ENCODE data around the gene MIR17HG.
A peak's percentile ranks its signal among the peaks of the same experiment; 100 is the strongest.
"Not testable (repeated sequence)": the region's sequence is repeated elsewhere in the genome, so short reads cannot be mapped to it uniquely, and the experiment has no call there.

MIR17HG gene

GRCh38 chr13:91347996-91348905 lies 764 bp downstream of the MIR17HG start:
- peak; percentile 76 for DNase-seq

- peak; percentile 94 for DNase-seq
Observed at GRCh38 chr13:91348906-91349435, 1.5 kb downstream of the MIR17HG start.

GRCh38 chr13:91349992-91350911 lies 2.8 kb downstream of the MIR17HG start:
- DNase-seq: no peak

GRCh38 chr13:91351123-91351522 lies 3.6 kb downstream of the MIR17HG start:
- no peak for DNase-seq

- no peak for DNase-seq
Observed at GRCh38 chr13:91351980-91352379, 4.5 kb downstream of the MIR17HG start.

GRCh38 chr13:91352891-91353290 lies 5.4 kb downstream of the MIR17HG start:
- DNase-seq: not testable (repeated sequence)

- no peak for DNase-seq
Observed at GRCh38 chr13:91353494-91353893, 6.0 kb downstream of the MIR17HG start.

GRCh38 chr13:91355099-91355825 lies 7.8 kb downstream of the MIR17HG start:
- no peak for DNase-seq

GRCh38 chr13:91355826-91356710 lies 8.6 kb downstream of the MIR17HG start:
- DNase-seq: no peak

GRCh38 chr13:91356919-91357612 lies 9.6 kb downstream of the MIR17HG start:
- DNase-seq: no peak

- no peak for DNase-seq
Observed at GRCh38 chr13:91357613-91358386, 10.3 kb downstream of the MIR17HG start.

- no peak for DNase-seq
Observed at GRCh38 chr13:91358387-91358782, 10.9 kb downstream of the MIR17HG start.

GRCh38 chr13:91359111-91359510 lies 11.6 kb downstream of the MIR17HG start:
- no peak for DNase-seq

- no peak for DNase-seq
Observed at GRCh38 chr13:91359631-91360030, 12.1 kb downstream of the MIR17HG start.

GRCh38 chr13:91360246-91360751 lies 12.8 kb downstream of the MIR17HG start:
- DNase-seq: no peak

GRCh38 chr13:91361755-91362271 lies 14.3 kb downstream of the MIR17HG start:
- DNase-seq: no peak

- DNase-seq: no peak
Observed at GRCh38 chr13:91362908-91363307, 15.4 kb downstream of the MIR17HG start.

GRCh38 chr13:91368101-91368500 lies 20.6 kb downstream of the MIR17HG start:
- DNase-seq: no peak

- no peak for DNase-seq
Observed at GRCh38 chr13:91368676-91369440, 21.4 kb downstream of the MIR17HG start.
